ENCODE data around the gene PCSK6.

PCSK6 gene

GRCh38 chr15:101397521-101398003, 91.9 kb downstream of the PCSK6 start:
- DNase-seq (ENCODE audit: low spot score): no peak

DNA sequence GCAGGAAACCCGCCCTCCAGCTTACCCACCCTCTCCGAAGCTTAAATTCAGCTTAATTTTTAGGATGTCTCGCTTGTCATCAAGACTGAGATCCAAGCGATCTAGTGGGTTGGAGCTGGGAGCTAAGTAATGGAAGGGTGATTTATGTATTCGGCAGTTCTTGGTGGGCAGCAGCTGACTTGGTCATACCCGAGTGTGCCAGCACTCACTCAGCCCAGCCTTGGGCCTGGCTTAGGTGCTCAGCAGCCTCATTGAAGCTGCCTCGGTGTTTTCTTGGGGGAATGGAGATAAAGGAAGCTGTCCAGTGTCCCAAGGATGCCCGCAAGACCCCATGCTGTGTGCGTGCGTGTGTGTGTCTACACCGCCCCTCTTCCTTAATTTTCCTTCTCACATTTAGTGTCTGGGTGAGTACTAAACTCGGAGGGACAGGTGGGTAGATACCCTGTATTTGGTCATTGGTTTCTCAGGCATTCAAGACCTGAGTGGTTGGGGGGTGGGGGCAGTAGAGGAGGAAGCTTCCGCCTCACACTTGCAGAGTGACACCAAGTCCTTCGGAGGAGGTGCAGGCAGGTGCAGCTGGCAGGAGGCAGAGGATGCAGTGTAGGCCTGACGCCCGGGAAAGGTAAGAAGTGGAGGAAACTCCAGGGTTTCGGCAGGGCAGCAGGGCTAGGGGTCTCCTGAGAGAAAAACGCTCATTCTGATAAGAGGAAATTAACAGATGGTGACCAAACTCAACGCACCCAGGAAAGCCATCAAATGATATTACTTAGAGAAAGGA, 92.8 kb downstream of the PCSK6 start:
- no peak for DNase-seq (ENCODE audit: low spot score)

- no peak for DNase-seq (ENCODE audit: low spot score)
Measured at GRCh38 chr15:101394654-101395053, 94.9 kb downstream of the PCSK6 start.

DNA sequence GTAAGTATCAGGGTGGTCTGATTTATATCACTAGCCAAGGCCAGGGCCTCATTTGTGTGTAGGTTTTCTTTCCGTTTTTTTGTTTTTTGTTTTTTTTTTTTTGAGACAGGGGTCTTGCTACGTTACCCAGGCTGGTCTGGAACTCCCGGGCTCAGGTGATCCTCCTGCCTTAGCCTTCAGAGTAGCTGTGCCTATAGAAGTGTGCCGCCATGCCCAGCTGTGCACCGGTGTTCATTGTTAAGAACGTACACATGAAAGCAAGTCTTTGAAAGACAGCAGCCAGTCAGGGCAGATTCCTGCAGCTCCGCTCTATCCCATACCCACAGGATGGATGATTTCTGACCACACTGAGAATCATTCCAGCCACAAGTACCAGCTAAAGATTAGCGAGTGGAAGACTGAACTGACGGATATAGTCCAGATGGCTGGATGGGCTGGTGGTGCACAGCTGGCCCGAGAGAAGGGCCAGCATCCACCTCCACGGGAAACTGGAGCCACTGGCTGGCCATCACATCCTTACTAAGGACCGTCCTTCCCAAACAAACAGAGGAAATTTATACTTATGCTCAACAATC, 95.4 kb downstream of the PCSK6 start:
- DNase-seq (ENCODE audit: low spot score): no peak

DNA sequence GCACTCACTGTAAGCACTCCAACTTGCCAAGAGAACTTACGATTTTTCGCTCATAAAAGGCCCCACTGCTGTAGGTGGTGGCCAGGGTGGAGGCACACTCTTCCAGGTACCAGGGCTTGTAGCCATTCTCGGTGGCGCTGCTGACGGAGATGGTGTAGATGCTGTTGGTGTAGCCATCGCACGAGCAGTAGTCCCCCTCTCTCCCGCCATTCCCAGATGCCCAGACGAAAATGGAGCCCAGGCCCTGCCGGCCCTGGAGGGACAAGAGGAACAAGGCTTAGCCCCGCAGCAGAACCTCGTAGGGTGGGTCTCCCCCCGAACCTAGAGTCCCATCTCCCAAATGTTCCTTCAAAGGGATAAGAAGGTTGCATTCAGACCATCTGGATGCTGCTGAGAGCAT, 96.3 kb downstream of the PCSK6 start:
- no peak for DNase-seq (ENCODE audit: low spot score)

DNA sequence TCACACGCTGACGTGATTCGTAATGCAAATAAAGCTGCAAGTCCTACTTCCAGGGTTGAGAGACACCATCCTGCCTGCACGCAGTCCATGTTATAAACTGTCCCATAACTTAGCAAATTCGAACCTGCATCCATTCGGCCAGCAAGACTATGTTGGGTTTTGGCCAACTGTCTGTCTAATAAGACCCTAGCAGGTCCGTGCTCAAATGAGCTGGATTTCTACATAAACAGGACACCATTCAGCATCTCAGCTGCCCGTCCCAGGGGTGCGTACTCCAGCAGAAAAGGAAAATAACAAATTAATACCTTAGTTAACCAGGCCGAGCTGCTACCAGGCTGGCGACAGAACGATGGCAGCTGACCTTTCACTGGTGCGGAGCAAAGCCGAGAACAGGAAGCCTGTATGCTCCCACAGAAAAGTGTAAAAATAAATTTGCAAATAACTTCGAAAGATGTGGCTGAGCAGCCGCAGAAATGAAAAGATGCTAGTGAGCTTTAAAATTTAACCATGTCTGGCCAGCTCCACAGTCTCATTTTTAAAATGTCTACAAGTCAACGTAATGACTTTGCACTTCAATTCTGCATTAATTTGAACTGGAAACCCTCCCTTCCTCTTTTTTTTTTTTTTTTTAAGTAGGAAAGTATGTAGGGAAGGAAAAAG, 97.4 kb downstream of the PCSK6 start:
- no peak for DNase-seq (ENCODE audit: low spot score)

- DNase-seq (ENCODE audit: low spot score): no peak
Measured at GRCh38 chr15:101391431-101391830, 98.1 kb downstream of the PCSK6 start.

DNA sequence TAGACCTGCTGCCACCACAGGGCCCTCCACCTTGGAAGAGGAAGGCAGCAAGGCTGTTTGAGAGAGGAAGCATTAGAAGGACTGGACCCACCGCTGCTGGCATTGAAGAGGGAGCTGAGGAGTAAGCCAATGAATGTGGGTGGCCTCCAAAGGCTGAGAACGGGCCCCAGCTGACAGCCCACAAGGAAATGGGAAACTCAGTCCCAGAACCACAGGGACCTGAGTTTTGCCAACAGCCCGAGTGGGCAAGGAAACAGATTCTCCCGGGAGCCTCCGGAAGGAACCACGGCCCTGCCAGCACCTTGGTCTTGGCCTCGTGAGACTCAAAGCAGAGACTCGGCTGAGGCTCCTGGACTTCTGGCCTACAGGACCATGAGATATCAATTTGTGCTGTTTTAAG, 99.0 kb downstream of the PCSK6 start:
- no peak for DNase-seq (ENCODE audit: low spot score)

- no peak for DNase-seq (ENCODE audit: low spot score)
Measured at GRCh38 chr15:101390060-101390459, 99.4 kb downstream of the PCSK6 start.

GRCh38 chr15:101389362-101389761, 100.1 kb downstream of the PCSK6 start:
- no peak for DNase-seq (ENCODE audit: low spot score)

GRCh38 chr15:101388046-101388445, 101.5 kb downstream of the PCSK6 start:
- no peak for DNase-seq (ENCODE audit: low spot score)

GRCh38 chr15:101387574-101387973, 101.9 kb downstream of the PCSK6 start:
- DNase-seq (ENCODE audit: low spot score): no peak

DNA sequence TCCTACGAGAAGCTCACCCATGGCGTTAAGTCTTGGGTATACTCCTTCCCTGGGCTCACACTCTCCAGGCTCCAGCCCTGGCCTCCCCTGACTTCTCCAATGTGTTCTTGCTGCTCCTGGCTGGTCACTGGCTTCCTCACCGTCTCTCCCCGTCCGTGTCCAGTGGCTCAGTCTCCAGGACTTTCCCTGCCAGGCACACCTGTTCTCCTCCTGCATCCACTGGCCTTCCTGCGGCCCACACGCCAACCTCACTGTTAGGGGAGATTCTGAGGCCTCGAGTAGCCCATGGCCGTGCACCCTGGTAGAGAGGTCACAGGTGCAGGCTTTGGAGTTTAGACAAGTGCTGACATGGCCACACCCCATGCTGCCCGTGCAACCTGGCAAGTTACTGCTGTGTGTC, 102.5 kb downstream of the PCSK6 start:
- no peak for DNase-seq (ENCODE audit: low spot score)

DNA sequence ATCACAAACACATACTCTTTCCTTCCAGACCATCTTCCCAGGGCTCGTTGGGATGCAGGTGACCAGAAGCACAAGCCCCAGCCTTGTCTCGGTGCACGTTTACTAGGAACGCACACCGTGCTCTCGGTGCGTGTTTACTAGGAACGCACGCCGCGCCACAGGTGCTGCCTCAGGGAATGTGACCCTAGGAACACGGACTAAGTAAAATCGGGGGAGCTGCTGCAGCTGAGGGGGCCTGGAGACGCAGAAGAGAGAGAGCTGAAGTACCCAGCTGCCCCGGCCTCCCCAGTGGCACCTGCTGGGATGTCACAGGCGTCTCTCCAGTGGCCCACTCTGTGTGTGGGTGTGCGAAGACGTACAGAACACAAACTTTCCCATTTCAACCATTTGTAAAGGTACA, 103.5 kb downstream of the PCSK6 start:
- no peak for DNase-seq (ENCODE audit: low spot score)

- no peak for DNase-seq (ENCODE audit: low spot score)
Measured at GRCh38 chr15:101384276-101384675, 105.2 kb downstream of the PCSK6 start.

GRCh38 chr15:101382544-101382943, 107.0 kb downstream of the PCSK6 start:
- no peak for DNase-seq (ENCODE audit: low spot score)

DNA sequence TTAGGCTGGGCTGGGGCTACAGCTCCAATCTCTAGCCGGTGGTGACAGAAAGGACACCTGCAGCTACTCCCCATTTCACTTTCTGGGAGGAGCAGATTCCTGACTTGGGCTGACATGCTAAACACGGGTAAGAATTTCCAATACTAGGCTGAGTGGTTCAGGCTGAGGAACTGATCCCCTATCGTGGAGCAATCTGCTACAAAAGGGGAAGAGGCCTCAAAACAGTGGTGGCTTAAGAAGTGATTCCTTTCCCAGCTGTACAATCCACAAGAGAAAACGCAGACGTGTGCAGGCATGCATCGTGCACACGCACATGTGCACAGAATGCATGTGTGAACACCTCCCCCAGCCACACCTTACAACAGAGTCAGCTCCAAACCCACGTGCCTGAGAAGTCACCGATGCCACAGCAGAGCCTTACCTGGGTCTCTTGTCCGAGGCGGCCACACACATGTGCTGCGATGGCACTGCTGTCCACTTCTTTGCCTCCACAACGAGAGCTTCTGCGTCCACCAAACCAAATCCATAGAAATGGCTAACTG, 107.8 kb downstream of the PCSK6 start:
- DNase-seq (ENCODE audit: low spot score): no peak

- DNase-seq (ENCODE audit: low spot score): no peak
Measured at GRCh38 chr15:101380146-101380545, 109.4 kb downstream of the PCSK6 start.

- DNase-seq (ENCODE audit: low spot score): no peak
Measured at GRCh38 chr15:101379647-101380046, 109.9 kb downstream of the PCSK6 start.

DNA sequence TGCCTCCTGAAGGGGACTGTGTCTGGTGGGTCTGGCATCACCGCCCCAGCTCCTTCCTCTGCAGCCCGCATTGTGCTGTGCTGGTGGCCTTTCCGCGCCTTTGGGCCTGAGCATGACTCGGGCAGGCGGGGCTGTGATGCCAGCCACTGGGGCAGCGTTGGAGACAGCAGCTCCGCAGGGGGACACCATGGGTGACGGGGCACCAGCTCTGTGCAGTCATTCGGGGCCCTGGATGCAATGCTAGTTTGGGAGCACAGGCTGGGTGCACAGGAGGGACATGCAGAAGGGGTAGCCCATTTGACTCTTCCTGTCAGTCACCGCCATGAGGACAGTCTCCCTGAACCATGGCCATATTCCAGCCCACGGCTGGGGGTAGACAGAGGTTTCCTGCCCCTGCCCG, 110.6 kb downstream of the PCSK6 start:
- no peak for DNase-seq (ENCODE audit: low spot score)

DNA sequence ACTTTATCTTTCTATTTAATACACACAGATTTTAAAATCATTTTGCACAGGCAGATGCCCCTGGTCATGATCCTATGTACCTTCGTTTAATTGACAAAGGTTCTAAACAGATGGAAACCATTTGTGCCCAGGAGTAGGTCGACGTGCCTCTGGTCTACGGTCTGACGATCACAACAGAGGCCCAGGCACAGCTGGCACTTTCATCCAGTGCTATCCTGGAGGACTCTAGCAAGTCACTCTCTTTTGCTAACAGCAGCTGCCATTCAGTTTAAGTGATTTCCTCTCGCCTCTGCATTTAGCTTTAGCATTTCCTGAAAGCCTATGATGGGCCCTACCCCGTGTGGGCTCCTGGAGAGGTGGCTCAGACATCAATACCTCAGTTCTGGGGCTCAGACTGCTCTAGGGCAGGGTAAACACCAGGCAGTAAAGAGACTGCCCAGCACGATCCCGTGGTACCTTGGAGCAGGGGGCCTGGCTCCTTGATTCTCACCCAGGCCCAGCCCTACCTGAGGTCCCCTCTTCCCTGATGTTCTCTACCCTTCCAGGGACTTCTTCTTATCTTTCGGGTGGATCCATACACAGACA, 111.2 kb downstream of the PCSK6 start:
- DNase-seq (ENCODE audit: low spot score): no peak

- DNase-seq (ENCODE audit: low spot score): no peak
Measured at GRCh38 chr15:101376615-101377395, 112.7 kb downstream of the PCSK6 start.
